ES-I3 (cell line): ENCODE data around the gene RABGEF1.

Experiments used
- H3K36me3 ChIP-seq: 2 replicates; pipeline ENCODE4 v1.6.1; 2013; ENCODE audit warnings: mild to moderate bottlenecking, low read length, control low read depth, moderate library complexity; ENCODE audit not compliant: insufficient read depth
- H3K4me1 ChIP-seq: 2 replicates; pipeline ENCODE4 v1.6.1; 2013; ENCODE audit warnings: mild to moderate bottlenecking, control low read depth, low read length; ENCODE audit not compliant: insufficient read depth
- H3K9ac ChIP-seq: 2 replicates; pipeline ENCODE4 v1.6.1; 2013; ENCODE audit warnings: low read depth, mild to moderate bottlenecking, low read length, moderate library complexity
- H3K9me3 ChIP-seq: 2 replicates; pipeline ENCODE4 v1.6.1; 2013; ENCODE audit warnings: mild to moderate bottlenecking, low read length, moderate library complexity; ENCODE audit not compliant: control insufficient read depth, insufficient read depth

The RABGEF1 gene

GRCh38 chr7:66859339-66859738, 118.8 kb downstream of the RABGEF1 start:
- no peaks in the 10 kb centered on the region for H3K9me3 ChIP-seq
- H3K4me1 ChIP-seq, result peaks cover 8% of the 10 kb centered on the region; the same call in 1 of the 2 replicates
- no peak overlapping the region for H3K9ac ChIP-seq
- H3K36me3 ChIP-seq, result no peaks in the 10 kb centered on the region

GRCh38 chr7:66859794-66860645, 119.5 kb downstream of the RABGEF1 start:
- Histone ChIP-seq H3K9ac (no peak overlapping the region), H3K4me1 (peaks cover 8% of the 10 kb centered on the region; the same call in 1 of the 2 replicates), H3K36me3 (no peaks in the 10 kb centered on the region), H3K9me3 (no peaks in the 10 kb centered on the region)

GRCh38 chr7:66860767-66861166, 120.2 kb downstream of the RABGEF1 start:
- no peaks in the 10 kb centered on the region for H3K9me3 ChIP-seq
- H3K9ac ChIP-seq, result no peak overlapping the region
- no peaks in the 10 kb centered on the region for H3K36me3 ChIP-seq
- H3K4me1 ChIP-seq, result peaks cover 8% of the 10 kb centered on the region; the same call in 1 of the 2 replicates
